ENCODE measurements around the gene NTRK2.

Gene NTRK2

DNA sequence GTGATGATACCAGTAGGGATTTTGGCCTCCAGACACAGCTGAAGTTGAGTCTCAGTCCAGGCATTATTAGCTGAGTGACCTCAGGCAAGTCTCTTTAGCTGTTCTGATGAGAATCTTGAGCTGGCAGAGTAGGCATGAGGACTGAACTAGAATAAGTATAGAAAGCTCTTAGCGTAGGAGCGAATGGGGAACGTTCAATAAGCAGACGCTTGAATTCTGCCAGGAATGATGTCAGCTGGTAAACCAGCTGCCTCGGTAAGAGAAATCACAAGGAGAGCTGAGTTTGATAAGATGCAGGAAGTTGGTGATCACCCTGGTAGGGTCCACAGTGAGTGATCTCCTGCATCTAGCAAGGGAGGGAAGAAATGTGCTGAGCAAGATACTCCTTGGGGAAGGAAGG is 280.4 kb downstream of the NTRK2 start:
- no peak for DNase-seq

DNA sequence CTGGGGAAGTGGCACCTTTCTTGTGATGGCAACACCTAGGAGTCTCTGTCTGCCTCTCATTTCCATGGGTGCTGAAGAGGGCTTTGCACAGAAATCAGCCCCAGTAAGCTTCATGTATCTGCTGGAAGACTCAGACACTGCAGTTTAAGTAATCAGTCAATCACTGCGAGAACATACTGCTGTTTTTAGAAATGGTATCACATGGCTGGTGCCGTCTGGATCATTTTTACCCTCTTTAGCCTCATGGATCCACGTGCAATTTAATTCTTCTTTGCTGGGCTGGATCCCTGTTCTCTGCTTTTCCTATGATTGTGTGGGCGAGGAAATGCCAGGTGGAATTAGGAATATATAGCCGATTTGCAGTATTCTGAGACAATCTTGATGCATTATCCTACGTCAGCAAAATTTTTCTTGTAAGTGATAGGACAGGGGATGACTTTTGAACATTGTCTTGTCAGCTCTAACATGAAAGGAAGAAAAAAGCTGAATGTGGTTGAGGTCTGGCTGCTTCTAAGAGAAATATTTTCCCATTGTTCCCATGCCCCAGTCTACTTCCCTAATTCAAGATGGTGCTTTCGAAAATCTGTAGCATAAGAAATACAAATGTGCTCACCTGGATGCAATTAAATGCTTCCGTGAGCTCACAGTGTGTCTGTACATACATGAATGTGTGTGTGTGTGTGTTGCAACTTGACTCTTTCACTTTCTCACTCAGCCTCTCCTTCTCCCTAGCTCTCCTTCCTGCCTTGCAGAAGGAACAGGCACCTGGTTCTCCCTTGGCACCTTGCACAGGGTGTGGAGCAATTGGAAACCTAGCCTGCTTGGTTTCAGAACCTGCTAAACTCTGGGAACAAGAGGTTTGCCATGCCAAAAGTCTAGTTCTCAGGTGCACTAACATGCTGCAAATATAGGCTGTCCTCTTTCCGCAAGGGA is 281.6 kb downstream of the NTRK2 start:
- no peak for DNase-seq

DNA sequence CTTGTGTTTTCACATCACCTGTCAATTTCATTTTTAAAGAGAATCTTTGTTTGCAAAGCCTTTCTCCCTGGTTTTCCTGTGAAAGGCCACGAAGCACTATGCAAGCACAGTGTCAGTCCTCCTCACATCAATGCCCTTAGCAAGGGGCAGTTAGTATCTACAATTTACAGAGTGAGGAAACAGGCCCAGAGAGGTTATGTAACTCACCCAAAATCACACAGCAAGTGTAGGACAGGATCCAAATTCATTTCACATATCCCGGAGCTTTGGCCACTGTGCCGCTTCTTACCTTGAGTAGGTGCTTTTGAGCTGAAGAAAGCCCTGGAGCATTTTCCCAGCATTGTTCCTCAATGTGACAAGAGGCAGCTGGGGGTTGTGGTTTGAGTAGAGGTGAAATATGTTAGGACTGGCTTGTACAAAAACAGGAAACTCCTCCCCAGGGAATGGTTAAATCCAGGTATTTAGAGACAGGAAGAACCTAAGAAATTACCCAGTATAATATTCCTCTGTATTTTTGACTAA is 283.8 kb downstream of the NTRK2 start:
- no peak for DNase-seq

DNA sequence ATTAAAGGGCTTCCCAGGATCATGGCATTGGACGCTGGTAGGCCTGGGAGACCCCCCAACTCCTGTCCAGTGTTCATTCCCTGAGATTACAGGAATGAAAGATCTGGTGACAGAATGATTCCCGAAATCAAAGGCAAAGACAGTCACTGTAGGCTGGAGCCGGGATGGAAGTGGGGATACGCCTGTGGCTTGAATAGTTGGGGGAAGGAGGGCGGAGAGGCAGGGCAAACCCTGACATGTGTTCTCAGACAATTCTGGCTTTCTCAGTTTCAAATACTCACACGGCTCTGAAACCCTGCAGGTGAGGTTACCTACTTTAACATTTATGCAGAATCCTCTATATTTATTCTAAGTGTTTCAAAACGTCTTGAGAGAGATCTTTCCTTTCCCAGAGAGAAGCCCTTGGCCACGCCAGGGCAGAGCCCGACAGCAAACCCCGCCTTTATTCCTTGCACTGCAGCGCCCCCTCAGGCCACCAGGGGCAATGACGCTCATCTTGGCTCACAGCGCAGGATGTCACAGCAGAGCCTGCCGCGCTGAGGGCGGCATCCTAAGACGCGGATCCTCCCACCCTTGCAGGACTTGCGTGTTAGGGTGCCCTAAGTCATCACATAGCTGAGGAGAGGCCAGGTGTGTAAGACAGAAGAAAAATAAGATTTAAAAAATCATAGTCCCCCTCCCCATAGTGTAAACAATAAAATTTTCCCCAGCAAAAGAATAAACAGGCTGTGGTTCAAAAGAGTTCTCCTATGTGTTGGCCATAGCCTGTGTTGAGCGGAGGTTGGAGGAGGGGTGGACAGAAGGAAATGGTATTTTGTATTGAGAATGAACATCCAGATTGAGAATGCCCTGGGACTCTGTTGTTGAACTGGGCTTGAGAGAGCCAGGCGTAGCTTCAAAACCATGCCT is 284.5 kb downstream of the NTRK2 start:
- DNase-seq: no peak

DNA sequence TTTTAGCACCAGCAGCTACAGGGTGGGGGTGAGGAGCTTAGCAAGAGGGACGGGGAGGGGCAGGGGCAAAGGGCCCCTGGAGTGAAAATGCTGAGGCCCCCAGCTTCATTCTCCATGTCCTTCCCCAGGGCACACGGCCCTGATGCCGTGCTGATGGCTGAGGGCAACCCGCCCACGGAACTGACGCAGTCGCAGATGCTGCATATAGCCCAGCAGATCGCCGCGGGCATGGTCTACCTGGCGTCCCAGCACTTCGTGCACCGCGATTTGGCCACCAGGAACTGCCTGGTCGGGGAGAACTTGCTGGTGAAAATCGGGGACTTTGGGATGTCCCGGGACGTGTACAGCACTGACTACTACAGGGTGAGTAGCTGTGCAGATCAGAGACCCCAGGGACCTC is 285.6 kb downstream of the NTRK2 start:
- DNase-seq: no peak

DNA sequence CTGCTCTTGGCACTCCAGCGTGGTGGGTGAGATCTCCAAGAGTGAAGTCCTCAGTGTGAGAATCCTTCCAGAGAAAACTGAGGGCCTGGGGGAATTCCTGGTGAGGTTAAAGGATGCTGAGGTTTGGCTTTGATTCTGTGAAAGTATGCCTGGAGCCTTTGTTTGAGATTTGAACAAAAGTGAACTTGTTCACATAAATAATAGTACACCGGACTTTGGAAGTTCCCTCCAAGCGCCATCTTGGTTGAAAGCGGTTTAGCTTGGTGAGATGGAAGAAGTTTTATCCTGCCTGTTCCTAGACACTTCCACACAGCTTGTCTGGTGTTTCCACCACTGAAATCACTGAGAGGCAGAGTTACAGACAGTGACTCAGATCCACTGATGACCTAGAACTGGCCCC is 286.4 kb downstream of the NTRK2 start:
- no peak for DNase-seq

DNA sequence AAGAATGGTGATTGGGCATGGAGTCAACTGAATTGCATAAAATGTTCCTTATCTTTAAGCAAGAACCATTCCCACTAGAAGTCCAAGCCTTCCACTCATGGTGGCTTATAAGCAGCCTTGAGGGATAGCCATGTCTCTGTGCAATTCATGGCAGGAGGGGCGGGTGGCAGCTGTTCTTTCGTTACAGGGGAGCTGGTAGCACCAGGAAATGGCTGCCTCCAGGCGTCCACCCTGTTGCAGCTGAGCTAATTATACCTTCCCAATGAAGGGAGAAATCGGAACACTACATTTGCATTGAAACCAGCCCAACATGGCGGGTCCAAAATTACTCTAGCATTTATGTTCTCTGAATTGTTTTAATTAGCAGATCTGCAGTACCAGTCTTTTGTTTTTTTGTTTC is 289.8 kb downstream of the NTRK2 start:
- no peak for DNase-seq

DNA sequence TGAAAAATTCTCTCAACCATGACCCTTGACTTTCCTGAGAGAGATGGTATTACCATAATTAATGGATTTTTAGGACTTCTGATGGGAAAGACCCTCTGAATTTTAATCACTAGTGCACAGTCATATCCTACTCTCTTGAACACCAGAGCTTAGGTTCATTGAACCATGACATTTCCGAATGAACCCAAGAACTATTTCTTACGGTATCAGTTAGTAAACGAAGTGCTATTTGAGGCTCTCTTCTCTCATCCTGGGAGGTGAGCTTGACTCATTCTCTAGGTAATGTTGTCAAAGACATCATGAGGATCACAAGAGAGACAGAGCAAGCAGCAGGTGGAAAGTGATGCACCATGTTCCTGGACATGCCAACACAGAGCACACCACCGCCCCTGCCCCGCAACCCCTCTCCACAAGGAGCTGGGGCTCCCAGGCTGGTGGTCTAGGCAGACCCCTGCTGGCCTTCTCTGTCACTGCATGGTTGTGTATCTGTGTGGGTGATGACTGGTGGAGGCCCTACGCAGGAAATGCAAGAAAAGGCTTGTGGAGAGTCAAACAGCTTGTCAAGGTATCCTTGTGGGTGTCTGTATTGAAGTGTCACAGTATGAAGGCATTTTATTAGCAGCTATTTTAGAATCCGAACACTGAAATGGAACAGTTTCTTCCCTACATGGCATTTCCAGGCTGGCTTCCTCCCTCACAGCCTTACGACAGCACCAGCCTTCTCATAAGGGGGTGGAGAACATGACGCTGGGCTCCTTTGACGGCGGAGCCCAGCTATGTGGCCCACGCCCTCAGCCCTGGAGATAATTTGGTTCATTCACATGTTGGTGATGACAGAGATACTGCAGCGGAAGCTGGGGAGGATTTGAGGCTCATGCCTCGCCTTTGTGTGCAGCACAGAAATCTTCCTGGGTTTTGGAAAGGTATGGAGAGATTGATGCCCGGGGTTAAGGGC is 297.6 kb downstream of the NTRK2 start:
- no peak for DNase-seq

DNA sequence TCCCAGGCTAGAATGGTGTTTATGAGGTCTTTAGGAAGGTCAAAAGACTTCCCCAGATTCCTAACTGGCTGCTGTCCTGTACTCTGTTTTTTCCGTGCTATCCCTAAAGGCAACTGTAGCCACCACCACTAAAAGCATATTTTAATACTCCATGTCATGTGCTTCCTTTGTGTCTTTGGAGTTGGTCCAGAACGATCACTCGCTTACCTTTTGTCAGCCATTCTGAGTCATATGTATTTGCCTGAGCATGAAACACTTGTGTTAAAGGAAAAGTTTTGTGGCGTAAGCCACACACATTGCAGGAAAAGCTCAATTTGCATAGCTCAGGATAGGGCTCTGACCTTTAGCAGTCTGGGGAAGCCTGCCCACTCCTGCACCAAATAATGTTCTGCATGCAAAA is 299.6 kb downstream of the NTRK2 start:
- no peak for DNase-seq

DNA sequence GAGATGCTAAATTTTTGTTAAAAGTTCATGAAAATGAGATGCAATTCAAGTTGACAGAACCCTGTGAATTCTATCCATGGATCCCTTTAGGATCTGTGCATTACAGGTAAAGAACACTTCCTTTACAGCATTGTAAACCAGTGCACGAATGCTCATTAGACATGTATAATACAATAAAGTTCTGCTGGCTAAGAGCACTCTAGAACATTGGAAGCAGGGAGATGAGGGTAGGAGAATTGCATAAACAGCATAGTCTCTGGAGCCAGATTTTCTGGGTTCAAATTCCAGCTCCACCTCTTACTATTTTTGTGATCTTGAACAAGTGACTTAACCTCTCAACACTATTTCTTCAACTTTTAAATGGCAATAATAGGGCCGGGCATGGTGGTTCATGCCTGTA is 300.2 kb downstream of the NTRK2 start:
- DNase-seq: no peak

DNA sequence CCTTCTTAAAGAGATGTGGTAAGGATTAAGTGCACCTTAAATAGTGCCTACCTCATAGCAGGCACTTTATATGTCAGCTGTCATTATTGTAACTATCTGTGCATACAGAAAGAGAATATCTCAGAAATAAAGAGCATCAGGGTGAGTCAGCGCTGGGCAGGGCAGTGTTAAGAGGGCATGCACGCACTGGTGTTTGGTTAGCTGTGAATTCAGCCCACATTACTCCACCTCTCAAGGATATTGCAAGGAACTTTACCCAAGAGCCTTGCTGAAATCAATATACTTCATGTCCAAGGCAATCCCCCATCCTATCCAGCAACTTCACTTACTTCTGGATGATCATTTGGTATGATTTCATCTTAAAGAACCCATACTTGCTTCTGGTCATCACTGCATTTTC is 300.9 kb downstream of the NTRK2 start:
- DNase-seq: no peak

DNA sequence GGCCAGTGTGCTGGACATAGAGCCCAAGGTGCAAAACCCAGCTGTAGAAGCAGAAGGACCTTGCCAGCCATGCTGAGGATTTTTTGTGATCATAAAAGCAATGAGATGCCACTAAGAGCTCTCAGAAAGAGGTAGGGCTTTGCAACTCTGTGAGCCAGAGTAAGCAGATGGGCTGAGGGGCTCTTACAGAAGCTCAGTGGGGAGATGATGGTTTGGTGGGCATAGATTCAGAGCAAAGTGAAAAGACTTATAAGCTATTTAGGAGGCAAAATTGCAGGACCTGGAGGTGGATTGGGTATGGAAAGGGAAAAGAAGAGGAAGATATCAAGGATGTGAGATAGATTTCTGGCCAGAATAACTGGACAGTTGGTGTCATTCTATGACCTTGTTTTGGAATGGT is 302.0 kb downstream of the NTRK2 start:
- DNase-seq: no peak

DNA sequence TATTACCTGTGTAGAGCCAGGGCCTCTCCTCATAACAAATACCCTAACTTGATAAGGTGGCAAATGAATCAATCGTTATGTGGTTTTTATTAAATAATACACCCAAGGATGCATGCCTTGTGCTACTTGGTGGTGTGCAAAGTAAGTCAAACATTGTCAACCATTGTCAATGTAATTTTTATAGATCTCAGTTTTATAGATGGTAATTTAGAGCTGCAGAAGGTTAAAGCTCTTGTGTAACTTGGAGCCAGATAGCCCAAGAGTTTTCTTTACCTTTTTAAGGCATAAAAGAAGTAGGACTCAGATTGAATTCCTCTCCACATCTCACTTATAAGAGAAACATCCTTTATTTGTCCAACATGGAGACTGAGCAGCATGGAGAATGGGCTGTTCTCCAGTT is 304.7 kb downstream of the NTRK2 start:
- DNase-seq: no peak

DNA sequence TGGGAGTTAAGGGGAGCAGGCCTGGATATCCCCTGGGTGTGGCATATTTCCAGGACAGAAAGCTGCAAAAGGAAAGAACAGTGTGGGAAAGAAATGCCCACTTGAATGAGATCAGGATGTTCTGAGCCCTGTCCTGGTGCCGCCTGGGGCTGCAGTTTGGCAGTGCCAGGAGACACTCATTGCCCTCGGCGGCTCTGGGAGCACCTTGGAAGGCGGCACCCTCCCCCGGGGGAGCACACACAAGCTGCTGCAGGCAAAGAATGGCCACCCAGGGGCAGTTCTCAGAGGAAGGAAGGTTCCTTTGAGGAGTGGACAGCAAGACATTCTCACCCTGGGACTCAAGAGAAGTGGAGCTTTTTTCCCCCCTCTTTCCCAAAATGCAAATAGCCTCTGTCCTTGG is 305.3 kb downstream of the NTRK2 start:
- DNase-seq: no peak

DNA sequence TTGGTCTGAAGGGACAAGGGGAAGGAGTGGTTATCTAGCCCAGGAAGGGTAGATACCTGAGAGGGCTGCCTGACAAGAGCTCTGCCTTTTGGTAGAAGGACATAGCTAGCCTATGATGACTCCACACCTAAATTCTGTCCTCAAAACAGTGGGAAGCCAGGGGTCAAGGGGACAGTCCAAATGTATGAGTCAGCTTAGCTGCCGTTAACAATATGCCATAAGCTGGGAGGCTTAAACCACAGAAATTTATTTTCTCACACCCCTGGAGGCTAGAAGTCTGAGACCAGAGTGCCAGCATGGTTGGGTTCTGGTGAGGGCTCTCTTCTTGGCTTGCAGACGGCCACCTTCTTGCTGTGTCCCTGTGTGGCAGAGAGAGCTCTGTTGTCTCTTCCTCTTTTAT is 306.4 kb downstream of the NTRK2 start:
- no peak for DNase-seq

DNA sequence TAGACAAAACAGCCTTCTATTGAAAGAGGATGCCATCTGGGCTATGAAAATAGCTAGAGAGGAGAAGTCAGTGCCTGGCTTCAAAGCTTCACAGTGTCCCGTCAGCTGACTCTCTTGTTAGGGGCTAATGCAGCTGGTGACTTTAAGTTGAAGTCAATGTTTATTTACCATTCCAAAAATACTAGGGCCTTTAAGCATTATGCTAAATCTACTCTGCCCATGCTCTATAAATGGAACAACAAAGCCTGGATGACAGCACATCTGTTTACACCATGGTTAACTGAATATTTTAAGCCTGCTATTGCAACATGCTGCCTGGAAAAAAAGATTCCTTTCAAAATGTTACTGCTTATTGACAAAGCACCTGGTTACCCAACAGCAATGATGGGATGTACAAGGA is 309.1 kb downstream of the NTRK2 start:
- DNase-seq: no peak

DNA sequence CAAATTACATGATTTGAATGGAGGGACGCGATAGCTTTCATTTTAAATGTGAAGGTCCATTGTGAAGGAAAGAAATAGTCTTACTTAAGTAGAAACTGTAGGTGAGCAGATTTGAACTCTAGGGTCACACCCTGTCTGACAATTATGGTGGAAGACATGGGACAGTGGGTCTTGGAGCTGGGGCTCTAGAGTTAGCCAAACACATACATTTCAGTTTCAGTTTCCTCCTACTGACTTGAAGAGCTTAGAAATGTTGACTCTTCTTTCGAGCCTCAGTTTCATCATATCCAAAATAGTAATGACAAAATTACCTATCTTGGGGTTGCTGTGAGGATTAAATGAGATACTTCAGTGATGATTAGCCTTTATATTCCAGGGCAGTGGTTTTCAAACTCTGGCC is 314.2 kb downstream of the NTRK2 start:
- no peak for DNase-seq

DNA sequence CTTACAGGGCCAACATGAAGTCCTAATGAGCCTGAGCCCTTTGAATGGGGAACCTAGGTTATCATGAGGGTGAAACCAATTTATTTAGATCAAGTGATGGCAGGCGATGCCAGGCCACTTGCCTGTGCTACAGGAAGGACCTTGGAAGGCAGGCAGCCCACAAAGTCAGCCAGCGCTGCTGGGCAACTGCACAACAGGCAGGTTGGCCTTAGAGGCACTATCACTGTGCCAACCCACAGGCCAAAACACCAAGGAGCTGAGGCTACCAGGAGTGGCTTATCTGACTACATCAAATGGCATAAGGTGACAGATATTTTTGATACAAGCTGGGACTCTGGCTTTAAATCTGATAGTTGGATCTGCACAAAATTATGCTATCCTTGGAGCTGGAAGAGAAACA is 319.1 kb downstream of the NTRK2 start:
- no peak for DNase-seq

DNA sequence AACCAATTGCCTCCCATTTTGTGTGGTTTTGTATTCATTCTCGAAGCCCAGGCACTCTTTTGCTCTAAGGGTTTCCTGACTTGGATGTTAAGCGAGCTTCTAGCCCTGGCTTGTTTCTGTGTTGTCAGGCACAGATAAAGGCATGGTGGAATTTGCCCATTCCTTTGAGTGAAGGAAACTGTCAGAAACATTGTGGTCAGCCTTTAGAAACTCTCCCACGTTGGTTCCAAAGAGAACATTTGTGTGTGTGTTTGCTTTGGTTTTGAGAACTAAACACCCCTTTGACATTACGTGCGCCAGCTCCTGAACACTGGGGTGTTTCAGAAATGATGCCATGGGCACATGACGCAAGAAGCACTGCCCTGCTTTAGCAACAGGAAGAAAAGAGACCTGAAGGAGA is 320.9 kb downstream of the NTRK2 start:
- DNase-seq: no peak

DNA sequence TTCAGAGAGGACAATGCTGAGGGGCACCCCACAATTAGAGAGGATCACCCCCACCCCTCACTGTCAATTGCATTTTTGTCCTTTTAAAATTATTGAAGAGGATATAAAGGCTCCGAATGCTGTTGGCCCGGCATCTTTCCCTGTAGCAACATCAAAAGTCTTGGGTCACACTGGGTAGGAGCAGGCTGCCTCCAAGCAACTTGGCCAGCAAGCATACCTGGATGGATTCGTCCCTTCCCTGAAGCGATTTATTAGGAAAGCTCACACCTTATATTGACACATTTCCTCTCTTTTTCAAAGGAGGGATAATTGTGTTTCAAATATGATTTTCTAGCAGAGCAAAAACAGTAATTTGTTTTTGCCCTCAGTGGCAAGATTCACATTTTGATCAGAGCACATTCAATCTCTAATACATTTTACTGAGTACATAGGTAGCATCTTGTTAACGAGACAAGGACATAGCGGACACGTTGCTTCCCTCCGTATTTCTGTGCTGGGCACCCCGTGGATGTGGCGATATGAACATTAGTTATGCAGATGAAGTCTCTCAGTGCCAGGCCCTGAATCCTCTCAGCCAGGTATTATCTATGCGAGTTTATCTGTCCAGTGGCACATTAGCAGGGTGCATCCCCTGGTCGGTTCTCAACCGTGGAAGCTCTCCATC is 321.5 kb downstream of the NTRK2 start:
- DNase-seq: no peak

DNA sequence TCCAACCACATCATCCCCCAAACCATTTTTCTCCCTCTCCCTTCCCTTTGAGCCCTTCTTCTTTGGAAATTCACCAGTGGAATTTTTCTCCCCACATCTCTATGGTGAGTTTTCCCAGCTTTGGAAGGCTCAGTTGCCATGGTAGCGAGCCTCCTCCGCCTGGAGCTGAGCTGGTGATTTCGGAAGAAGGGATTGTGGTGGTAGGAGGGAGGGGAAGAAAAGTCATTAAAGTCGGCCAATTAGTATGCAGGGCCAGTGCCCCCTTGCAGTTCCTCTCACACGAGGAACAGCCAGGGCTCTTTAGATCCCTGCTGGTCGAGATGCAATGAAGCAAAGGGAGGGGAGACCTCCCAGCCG is 322.0 kb downstream of the NTRK2 start:
- no peak for DNase-seq

DNA sequence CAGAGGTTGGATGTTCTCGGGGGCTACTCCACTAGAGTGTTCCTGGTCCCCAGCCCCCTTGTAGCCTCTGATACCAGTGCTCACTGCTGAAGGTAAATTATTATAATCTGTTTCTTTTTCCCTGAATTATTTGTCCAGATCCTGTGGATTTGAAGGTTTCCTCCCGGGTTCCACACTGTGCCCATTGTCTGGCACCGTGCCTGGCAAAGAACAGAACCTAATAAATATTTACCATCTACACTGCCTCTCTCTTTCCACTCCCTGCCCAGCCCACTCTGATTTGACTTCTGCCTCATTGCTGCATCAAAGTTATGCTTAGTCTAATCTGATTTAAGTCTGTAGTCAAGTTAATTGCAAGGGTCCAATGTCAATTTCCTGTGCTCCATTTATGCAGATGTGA is 322.9 kb downstream of the NTRK2 start:
- DNase-seq: no peak
